LNCAP (cell line): ENCODE measurements around the gene CYP2B6.

Experiments used
- CTCF ChIP-seq: fragments of 450-650 bp; IDR thresholded peaks from 2 replicates; pipeline ENCODE4 v1.5.1; 2017; ENCODE audit warnings: mild to moderate bottlenecking

CYP2B6 gene

GRCh38 chr19:40982594-40983101 lies 8.4 kb upstream of the CYP2B6 start:
- no peak for TF ChIP-seq CTCF

- TF ChIP-seq CTCF = no peak
Observed at GRCh38 chr19:40989453-40989852, 1.6 kb upstream of the CYP2B6 start.

- no peak for TF ChIP-seq CTCF
Observed at GRCh38 chr19:40995355-40995754, 4.3 kb downstream of the CYP2B6 start.

- TF ChIP-seq CTCF = no peak
Observed at GRCh38 chr19:41000310-41000737, 9.2 kb downstream of the CYP2B6 start.

GRCh38 chr19:41001243-41001971 lies 10.3 kb downstream of the CYP2B6 start:
- no peak for TF ChIP-seq CTCF

- TF ChIP-seq CTCF = no peak
Observed at GRCh38 chr19:41009700-41010235, 18.7 kb downstream of the CYP2B6 start.

- no peak for TF ChIP-seq CTCF
Observed at GRCh38 chr19:41013359-41013758, 22.3 kb downstream of the CYP2B6 start.
